Measurements from ENCODE around the gene SZRD1.

Gene SZRD1

GRCh38 chr1:16440131-16440469 is 73.1 kb downstream of the SZRD1 start:
- DNase-seq (ENCODE audit: low read depth): no peak

- peak; percentile 66 for DNase-seq (ENCODE audit: low read depth)
Measured at GRCh38 chr1:16440470-16441281, 73.6 kb downstream of the SZRD1 start, which contains the start of gene NECAP2. Gene NECAP2, plus strand, starts transcription at chr1:16440724. Its CDS starts 38 bp downstream, at chr1:16440762.

GRCh38 chr1:16441282-16441665 is 74.2 kb downstream of the SZRD1 start:
- DNase-seq (ENCODE audit: low read depth): no peak

GRCh38 chr1:16442265-16442664 is 75.2 kb downstream of the SZRD1 start:
- DNase-seq (ENCODE audit: low read depth): no peak

- no peak for DNase-seq (ENCODE audit: low read depth)
Measured at GRCh38 chr1:16442941-16443340, 75.9 kb downstream of the SZRD1 start.

- no peak for DNase-seq (ENCODE audit: low read depth)
Measured at GRCh38 chr1:16443975-16444770, 77.1 kb downstream of the SZRD1 start.

- DNase-seq (ENCODE audit: low read depth): no peak
Measured at GRCh38 chr1:16445052-16445451, 78.0 kb downstream of the SZRD1 start.

- DNase-seq (ENCODE audit: low read depth): no peak
Measured at GRCh38 chr1:16446116-16446515, 79.1 kb downstream of the SZRD1 start.

GRCh38 chr1:16447641-16448040 is 80.6 kb downstream of the SZRD1 start:
- no peak for DNase-seq (ENCODE audit: low read depth)

All from non-pigmented ciliary epithelial cell (primary cell).